Stimulated activated naive CD8-positive, alpha-beta T cell treated with anti-CD3 and anti-CD28 coated beads, Interleukin-15, Interleukin-2, amounts not matched to agents 100 U/mL and 50 U/mL, for 24 hours (primary cell): ENCODE data around the gene ARHGAP24.
"Not testable (repeated sequence)": the region's sequence is repeated elsewhere in the genome, so short reads cannot be mapped to it uniquely, and the experiment has no call there.

Source experiments
- ATAC-seq: fragments of 150-1000 bp; cut with Tn5 transposase; one replicate; pipeline ENCODE4 v1.10.0; 2021
- DNase-seq: peaks from one replicate; pipeline ENCODE4 v3.0.0; 2021

The ARHGAP24 gene

DNA sequence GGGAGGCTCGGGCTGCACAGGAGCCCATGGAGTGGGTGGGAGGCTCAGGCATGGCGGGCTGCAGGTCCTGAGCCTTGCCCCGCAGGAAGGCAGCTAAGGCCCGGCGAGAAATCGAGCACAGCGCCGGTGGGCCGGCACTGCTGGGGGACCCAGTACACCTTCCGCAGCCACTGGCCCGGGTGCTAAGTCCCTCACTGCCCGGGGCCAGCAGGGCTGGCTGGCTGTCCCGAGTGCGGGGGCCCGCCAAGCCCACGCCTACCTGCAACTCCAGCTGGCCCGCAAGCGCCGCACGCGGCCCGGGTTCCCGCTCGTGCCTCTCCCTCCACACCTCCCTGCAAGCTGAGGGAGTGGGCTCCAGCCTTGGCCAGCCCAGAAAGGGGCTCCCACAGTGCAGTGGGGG is 546.7 kb downstream of the ARHGAP24 start:
- ATAC-seq, DNase-seq: not testable (repeated sequence)

DNA sequence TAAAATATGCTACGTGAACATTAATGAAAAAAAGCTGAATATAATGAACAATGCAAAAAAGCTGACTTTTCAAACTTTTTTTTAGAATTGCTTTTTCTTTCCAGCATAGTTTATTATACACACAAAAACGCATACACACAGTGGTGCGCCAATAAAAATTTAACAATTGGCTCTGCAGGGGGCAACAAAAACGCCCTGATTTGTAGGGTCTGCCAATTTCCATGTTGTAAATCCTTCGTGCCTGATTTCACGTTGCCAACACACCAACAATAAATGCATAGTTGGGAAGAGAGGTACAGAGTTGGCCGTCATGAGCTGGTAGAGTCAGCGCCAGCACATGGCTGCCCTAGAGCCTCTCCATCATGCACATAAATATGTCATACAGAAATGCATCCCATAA is 551.8 kb downstream of the ARHGAP24 start:
- DNase-seq (no peak), ATAC-seq (no peak)

- ATAC-seq (no peak), DNase-seq (no peak)
Measured at GRCh38 chr4:86031927-86032326, 557.0 kb downstream of the ARHGAP24 start.

DNA sequence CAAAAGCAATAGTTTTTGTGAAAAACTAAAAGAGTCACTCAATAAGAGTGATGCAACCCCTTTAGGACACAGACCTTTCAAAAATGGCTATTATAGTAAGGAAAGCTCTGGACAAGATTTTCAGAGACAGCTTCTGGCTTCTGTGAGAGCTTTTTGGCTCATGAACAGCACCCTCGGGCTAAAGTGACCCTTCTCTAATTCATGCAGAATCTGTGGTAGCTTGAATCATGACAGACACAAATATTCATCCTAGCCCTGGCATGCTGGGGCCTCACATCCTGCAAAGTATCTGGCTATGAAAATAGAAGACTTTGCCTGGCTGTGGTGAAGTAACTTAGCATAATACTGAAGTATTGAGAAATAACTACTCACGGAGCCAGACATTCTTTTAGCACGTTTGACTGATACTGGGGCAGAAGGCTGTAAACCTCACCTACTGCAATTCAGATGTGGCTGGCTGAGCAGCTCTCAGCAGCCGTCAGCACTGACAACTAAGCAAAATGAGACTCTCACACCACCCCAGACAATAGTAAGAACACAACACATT is 557.6 kb downstream of the ARHGAP24 start:
- no peak for DNase-seq
- ATAC-seq, result no peak

DNA sequence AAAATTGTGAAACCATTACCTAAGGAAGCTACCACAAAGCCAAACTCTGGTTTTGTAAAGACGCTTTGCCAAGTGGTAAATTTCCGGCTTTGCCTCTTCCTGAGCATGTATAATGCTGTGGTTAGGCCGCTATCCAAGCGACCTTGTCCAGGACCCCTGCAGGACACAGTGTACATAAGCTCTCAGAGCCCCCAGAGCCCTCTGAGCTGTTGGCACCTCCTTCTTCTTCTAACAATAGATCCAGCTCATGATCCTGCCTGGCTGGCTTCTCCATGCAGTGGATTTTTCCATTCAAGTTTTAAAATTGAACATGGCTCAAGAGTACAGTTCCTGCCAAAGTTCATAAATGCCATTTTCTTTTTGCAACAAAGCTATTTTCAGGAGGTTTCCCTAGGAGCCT is 558.2 kb downstream of the ARHGAP24 start:
- ATAC-seq, result no peak
- no peak for DNase-seq

DNA sequence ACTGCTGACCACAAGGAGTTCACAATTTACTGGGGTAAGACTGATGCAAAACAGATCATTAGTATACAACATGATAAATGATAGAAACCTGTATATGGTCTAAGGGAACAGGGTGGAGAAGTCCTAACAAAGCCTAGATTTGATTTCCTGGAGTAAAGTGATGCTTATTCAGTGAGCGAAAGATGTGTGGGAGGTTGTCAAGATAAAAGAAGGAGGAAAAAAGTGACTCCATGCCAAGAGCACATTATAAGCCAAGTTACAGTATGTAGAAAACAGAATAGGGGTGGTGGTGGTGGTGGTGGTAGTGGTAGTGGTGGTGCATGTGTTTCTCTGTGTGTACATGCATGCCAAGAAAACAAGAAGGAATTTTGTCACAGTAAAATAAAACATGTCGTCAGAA is 559.7 kb downstream of the ARHGAP24 start:
- no peak for DNase-seq
- ATAC-seq, result no peak

DNA sequence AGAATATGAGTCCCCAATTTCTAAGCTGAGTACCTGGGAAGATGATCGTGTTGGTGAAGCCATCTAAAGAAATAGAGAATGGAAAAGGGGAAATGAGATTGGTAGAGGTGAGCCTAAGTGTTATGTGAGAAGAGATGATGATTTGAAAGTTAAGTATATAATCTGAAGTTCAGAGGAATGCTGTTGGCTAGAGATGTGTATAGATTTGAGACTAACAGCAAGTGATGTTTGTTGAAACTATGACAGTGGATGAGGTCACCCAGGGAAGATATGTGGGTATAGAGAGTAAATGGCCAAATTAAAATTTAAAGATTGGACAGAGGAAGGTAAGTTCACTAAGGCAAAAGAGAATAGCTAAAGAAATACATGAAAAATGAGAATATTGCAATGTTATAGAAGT is 560.7 kb downstream of the ARHGAP24 start:
- ATAC-seq, result no peak
- DNase-seq, result no peak

GRCh38 chr4:86036736-86037135 is 561.8 kb downstream of the ARHGAP24 start:
- no peak for ATAC-seq
- DNase-seq, result no peak

GRCh38 chr4:86038037-86038436 is 563.1 kb downstream of the ARHGAP24 start:
- ATAC-seq (no peak), DNase-seq (no peak)

DNA sequence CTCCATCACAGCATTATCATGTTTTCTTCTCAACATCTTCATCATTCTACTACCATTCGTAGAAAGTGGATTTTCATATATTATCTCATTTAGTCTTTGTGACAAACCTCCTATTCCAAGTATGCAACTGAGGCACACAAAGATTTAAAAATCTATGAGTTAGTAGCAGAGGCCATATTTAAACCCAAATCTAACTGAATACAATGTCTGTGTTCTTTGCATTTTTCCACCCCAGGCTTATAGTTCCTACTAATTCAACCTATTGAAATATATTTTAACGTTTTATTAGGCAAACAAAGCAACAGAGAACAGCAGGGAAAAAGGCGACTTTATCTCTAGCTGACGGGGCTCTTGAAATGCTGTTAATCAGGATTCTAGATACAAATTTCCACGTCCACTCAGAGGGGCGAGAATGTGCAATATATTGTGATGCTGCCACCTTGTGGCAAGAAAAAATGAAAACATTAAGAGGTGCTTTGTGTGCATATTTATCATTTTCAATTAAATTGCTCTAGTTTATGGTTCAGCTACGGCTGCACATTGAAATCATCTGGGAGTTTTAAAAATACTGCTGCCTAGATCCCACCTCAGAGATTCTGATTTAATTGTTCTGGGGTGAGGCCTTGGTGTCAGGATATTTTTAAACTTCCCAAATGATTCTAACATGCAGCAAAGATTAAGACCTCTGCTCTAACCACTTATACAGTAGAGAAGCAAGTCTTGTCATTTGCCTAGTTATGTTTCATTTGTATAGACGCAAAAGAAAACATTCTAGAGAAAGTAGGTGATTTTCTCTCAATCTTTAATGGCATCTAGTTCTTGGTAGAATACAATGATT is 569.0 kb downstream of the ARHGAP24 start:
- no peak for ATAC-seq
- peak; percentile 6 for DNase-seq

DNA sequence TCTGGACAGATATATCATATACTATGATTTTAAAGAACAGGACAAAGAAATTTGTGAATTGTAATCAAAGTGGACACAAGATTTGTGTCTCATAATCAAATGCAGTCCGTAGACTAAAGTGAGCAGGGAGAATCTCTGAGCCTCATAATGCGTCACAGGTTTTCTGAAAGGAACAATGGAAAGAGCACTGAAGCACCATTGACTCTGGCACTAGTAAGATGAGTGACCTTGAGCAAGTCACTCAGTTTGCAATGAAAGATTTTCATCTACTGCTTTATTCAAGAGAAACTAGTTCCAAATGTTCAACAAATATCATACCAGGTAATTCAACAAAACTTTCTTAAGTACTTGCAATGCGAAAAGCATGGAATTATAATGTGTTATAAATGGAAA is 569.6 kb downstream of the ARHGAP24 start:
- DNase-seq, result no peak
- ATAC-seq, result no peak

GRCh38 chr4:86048426-86048825 is 573.5 kb downstream of the ARHGAP24 start:
- no peak for DNase-seq
- ATAC-seq, result no peak

- ATAC-seq (no peak), DNase-seq (no peak)
Measured at GRCh38 chr4:86050496-86050895, 575.5 kb downstream of the ARHGAP24 start.
